Stimulated activated CD4-positive, alpha-beta T cell treated with anti-CD3 and anti-CD28 coated beads, Interleukin-2, amount 100 ng/mL, for 48 hours (primary cell): ENCODE results near the gene ZNF592.

Source experiments
- DNase-seq, 2 donors: peaks; one replicate each; pipeline ENCODE4 v3.0.0-alpha.2; 2020

Gene ZNF592

DNA sequence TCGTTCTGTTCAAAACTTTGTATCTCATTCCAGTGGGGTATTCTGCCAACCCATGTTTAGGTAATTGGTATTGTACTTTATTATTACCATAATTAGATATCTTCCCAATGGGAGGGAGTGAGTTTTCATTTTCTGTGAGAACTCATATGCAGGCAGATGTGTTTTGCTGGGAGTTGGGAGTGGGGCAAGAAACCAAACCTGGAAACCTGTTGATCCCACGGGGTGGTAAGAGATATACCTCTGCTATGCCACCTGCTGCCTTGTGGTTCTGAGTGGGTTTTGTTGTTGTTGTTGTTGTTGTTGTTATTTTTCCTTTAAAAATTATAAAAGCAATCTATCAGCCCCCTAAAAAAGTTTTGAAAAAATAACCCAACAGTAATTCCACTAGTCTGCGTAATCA is 32.1 kb downstream of the ZNF592 start:
- no peak for DNase-seq

GRCh38 chr15:84781495-84781894 is 33.1 kb downstream of the ZNF592 start:
- DNase-seq, result no peak

DNA sequence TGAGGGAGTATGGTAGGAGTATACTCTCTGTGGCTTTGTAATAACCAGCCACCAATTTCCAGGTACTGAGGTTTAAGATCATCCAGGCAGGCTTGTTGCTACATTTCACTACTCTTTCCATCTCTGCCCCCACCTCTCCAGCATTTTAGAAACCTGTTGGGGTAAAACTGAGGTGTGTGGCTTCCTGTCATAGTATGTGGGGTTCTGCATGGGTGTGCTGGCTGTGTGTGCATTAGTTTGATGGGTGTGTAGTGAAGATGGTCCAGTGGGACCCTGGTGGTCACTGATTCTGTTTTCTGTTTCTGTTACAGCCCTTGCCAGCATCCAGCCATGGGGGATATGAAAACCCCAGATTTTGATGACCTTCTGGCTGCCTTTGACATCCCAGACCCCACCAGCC is 34.0 kb downstream of the ZNF592 start:
- DNase-seq, result no peak

- no peak for DNase-seq
Measured at GRCh38 chr15:84783493-84784251, 35.3 kb downstream of the ZNF592 start.

DNA sequence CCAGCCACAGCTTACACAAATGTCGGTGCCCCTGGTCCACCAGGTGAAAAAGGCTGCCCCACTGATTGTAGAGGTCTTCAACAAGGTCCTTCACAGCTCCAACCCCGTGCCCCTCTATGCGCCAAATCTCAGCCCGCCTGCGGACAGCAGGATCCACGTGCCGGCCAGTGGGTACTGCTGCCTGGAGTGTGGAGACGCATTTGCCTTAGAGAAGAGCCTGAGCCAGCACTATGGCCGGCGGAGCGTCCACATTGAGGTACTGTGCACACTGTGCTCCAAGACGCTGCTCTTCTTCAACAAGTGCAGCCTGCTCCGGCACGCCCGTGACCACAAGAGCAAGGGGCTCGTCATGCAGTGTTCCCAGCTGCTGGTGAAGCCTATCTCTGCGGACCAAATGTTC is 35.9 kb downstream of the ZNF592 start:
- DNase-seq, result no peak

- DNase-seq, result no peak
Measured at GRCh38 chr15:84785053-84785452, 36.7 kb downstream of the ZNF592 start.

DNA sequence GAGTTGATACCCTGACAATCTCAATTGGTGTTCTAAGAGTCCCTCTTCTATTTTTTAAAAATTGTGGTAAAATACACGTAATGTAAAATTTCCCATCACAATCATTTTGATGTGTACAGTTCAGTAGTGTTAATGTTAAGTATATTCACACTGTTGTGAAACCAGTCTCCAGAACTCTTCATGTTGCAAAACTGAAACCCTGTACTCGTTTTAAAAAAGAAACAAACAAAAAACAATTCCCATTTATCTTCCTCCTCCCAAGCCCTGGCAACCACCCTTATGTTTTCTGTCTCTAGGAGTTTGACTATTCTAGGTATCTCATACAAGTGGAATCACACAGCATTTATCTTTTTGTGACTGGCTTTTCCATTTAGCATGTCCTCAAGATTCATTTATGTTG is 40.1 kb downstream of the ZNF592 start:
- no peak for DNase-seq

GRCh38 chr15:84789762-84790161 is 41.4 kb downstream of the ZNF592 start:
- DNase-seq, result no peak

DNA sequence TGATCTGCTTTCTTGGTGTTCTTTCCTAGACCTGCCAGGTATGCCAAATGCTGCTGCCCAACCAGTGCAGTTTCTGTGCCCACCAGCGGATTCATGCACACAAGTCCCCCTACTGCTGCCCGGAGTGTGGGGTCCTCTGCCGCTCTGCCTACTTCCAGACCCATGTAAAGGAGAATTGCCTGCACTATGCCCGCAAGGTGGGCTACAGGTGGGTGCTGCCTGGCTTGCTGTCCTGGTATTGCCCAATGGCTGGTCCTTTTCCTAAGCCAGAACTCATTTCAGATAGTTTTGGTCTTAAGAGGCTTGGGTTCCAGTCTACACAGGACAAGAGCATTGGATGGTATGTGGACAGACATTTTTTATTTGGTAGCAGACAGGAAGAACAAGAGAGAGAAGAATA is 42.3 kb downstream of the ZNF592 start:
- no peak for DNase-seq

- DNase-seq, result no peak
Measured at GRCh38 chr15:84791763-84792162, 43.4 kb downstream of the ZNF592 start.

GRCh38 chr15:84793431-84794161 is 45.2 kb downstream of the ZNF592 start:
- DNase-seq, result no peak

GRCh38 chr15:84794162-84794547 is 45.8 kb downstream of the ZNF592 start:
- DNase-seq, result no peak

GRCh38 chr15:84795186-84795585 is 46.8 kb downstream of the ZNF592 start:
- DNase-seq, result no peak

DNA sequence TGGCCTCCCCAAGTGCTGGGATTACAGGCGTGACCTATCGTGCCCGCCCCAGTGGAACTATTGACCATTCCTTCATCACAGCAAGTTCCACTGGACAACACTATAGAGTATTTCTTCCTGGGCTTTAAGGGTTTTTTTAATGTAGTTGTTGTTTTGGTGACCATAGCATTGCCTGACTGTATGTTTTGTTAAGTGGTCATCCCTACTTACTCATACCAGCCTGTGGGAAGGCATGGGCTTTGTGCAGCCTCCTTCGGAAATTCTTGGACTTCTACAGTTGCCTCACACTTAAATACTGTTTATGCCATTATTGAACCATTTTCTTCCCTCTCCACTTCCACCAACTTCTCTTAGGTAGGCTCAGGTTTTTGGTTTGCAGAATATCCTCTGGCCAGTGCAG is 48.8 kb downstream of the ZNF592 start:
- no peak for DNase-seq

DNA sequence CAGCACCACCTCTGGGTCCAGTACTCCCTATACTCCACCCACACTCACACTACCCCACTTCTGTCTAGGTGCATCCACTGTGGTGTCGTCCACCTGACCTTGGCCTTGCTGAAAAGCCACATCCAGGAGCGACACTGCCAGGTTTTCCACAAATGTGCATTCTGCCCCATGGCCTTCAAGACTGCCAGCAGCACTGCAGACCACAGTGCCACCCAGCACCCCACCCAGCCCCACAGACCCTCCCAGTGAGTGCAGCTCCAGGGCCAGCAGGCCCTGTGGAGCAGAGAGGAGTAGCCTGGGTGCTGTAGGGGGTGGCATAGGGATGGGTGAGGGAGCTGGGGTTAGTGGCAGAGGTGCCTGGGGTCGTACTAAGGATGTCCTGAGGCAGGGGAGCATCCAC is 49.4 kb downstream of the ZNF592 start:
- DNase-seq, result no peak

GRCh38 chr15:84798436-84798946 is 50.1 kb downstream of the ZNF592 start:
- no peak for DNase-seq

- DNase-seq, result no peak
Measured at GRCh38 chr15:84799511-84800187, 51.3 kb downstream of the ZNF592 start.

DNA sequence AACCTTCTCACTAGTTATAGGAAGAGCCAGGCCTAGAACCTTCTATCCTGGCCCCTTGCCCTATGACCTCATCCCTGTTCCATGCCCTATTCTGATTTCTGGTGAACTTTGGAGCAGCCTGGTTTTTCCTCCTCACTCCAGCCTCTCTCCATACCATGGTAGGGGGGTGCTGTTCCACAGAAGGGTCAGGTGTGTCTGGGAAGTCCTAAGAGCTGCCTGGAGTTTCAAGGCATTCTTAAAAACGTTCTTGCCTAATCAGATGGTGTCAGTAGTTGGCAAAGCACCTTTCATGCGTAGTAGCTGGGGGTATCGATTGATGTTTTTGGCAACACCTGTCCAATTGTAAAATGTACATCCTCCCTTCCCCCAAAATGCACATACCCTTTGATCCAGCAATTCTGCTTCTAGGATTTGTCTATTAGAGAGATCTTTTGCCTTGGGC is 52.0 kb downstream of the ZNF592 start:
- DNase-seq, result no peak

DNA sequence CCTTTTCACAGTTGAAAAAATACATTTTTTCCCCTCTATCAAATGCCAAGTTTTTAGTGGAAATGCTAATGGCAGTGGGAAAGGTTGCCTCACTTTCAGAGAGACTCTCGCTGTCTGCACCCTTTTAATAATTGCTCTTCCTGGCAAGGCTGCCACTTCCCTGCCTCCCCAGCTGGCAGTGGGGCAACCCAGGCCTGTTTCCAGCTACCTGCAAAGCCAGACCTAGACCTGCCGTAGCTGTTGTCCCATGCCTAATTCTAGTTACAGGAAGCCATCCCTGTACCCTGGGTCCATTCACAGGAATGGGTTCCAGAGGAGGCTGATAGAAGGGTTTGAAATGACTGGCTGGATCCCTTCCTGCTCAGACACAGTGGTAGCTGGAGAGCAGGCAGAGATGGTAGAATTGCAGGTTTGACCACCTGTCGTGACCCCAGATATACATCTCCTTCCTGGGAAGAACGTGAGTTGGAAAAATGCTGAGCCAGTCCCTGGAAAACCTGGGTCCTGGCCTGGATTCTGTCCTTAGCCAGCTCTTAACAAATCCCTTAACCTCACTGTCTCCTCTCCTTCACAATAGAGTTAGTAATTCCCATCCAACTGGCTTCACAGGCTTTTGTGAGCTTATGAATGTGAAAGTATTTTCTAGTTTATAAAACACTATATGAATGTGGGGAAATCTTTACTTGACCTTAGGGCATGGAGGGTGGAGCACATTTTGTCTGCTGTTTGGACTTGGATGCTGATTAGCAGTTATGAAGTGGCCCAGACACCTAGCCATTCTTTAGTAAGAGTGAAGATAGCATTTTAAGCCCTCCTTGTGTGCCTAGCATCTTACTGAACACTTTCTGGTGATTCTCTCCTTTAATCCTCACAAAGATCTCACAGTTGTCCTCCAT is 55.9 kb downstream of the ZNF592 start:
- DNase-seq, result no peak

- no peak for DNase-seq
Measured at GRCh38 chr15:84805221-84805620, 56.8 kb downstream of the ZNF592 start.

DNA sequence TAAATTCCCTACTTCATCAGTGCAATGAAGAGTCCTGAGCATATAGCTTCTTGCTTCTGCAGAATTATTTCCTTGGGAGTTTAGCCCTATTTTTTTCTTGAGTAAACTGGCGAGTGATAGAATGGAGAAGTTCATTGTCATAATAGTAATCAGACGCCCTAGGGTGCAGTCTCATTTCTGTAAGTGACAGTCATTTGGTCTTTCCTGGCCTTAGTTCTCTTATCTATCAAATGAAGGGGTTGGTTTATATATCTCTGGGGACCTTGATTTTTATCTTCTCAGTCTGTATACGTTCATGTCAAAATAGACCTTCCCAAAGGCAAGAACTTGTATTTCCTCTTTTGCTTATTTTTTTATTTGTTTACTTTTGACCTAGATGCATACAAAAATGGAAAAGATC is 58.8 kb downstream of the ZNF592 start:
- no peak for DNase-seq

DNA sequence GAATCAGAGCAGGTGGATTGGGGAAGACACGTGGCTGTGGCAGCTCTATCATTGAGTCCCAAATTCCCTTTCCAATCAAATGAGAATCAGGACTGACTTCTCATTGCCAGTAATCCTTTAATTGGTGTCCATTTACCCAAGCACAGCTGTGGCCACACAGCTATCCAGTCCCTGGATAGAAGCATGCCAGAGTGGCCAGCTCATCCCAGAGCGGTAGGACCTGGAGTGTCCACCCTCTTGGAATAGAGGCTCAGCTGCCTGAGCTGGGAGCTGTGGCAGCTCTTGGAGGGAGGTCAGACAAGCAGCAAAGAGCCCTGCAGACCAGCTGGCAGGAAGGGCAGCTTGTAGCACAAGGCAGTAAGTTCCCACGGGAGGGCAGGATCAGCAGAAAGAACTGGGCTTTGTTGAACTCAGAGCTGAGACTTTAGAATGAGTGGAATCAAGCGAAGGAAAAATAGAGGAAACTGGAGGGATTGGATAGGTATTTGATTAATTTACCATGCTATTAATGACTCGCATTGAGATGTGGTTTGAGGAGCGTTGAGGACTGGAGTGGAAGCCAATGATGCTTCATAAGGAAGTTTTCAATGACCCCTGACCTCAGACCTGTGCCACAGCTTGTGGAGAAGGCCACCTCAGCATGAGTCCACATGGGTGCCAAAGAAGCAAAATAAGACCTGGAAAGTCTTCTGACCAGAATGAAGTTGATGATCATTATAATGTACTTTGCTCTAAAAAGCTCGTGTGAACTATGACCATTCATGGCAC is 61.9 kb downstream of the ZNF592 start:
- no peak for DNase-seq
